Osteoblast (primary cell): ENCODE measurements around the gene EPGN. TPM values are rescaled to one million over a fixed set of nuclear protein-coding genes. Genes with fewer than 3 reads are reported as not detected.
A peak's percentile ranks its signal among the peaks of the same experiment; 100 is the strongest.

Experiments
- DNase-seq: peaks from one replicate; pipeline ENCODE4 v3.0.0; 2011; ENCODE audit warnings: low spot score, mixed read lengths; ENCODE audit not compliant: insufficient read length; ENCODE audit errors: missing footprints
- H2AFZ ChIP-seq: 2 replicates; pipeline ENCODE4 v1.6.0; 2011; ENCODE audit warnings: mild to moderate bottlenecking, low read length
- H3K27ac ChIP-seq: 2 replicates; pipeline ENCODE4 v1.5.1; 2011; ENCODE audit warnings: mild to moderate bottlenecking, low read depth, low read length, moderate library complexity
- H3K27me3 ChIP-seq: 2 replicates; pipeline ENCODE4 v1.6.0; 2012; ENCODE audit warnings: mild to moderate bottlenecking, control low read depth, inconsistent platforms, low read length, moderate library complexity; ENCODE audit not compliant: insufficient read depth
- H3K36me3 ChIP-seq: 2 replicates; pipeline ENCODE4 v1.5.1; 2011; ENCODE audit warnings: mild to moderate bottlenecking, low read length, control low read depth, moderate library complexity; ENCODE audit not compliant: insufficient read depth
- H3K4me1 ChIP-seq: 2 replicates; pipeline ENCODE4 v1.5.1; 2011; ENCODE audit warnings: mild to moderate bottlenecking, low read length, control low read depth, moderate library complexity; ENCODE audit not compliant: insufficient read depth
- H3K4me2 ChIP-seq: 2 replicates; pipeline ENCODE4 v1.6.0; 2011; ENCODE audit warnings: mild to moderate bottlenecking, low read length; ENCODE audit not compliant: insufficient read depth
- H3K4me3 ChIP-seq: fragments of 200-600 bp; sonication (generic); 3 replicates; pipeline ENCODE4 v1.5.1; 2012; ENCODE audit warnings: mild to moderate bottlenecking, low read length, inconsistent platforms; ENCODE audit not compliant: insufficient read depth
- H3K79me2 ChIP-seq: 2 replicates; pipeline ENCODE4 v1.6.0; 2012; ENCODE audit warnings: mild to moderate bottlenecking, low read length, control low read depth, inconsistent platforms; ENCODE audit not compliant: insufficient read depth
- H3K9me3 ChIP-seq: 2 replicates; pipeline ENCODE4 v1.5.1; 2011; ENCODE audit warnings: low read depth, low read length, control low read depth
- H4K20me1 ChIP-seq: 2 replicates; pipeline ENCODE4 v1.6.0; 2012; ENCODE audit warnings: mild to moderate bottlenecking, low read length, control low read depth; ENCODE audit not compliant: insufficient read depth
- total RNA-seq: library from RNA; depleted of rRNA; stranded (reverse); fragments of >200 nt; gene quantifications from 2 replicates; pipeline ENCODE4 v1.2.3, GENCODE V29; 2012
- TF ChIP-seq, protein P1 (sequence below): IDR thresholded peaks from 2 replicates; pipeline ENCODE4 v1.5.1; 2011; ENCODE audit warnings: mild to moderate bottlenecking, low read depth, low read length, moderate library complexity; ENCODE audit errors: extremely low read depth

EPGN gene
- total RNA-seq, 1 donor = 1.1 TPM

GRCh38 chr4:74320559-74321118 is 12.4 kb downstream of the EPGN start:
- no peaks in the 10 kb centered on the region for H3K36me3 ChIP-seq
- H3K27me3 ChIP-seq = peaks cover 13% of the 10 kb centered on the region
- peak; percentile 23 for DNase-seq
- no peaks in the 10 kb centered on the region for H3K9me3 ChIP-seq
- H3K4me3 ChIP-seq = no peak overlapping the region
- peaks cover 9% of the 10 kb centered on the region for H3K4me1 ChIP-seq
- TF ChIP-seq, protein P1, sequence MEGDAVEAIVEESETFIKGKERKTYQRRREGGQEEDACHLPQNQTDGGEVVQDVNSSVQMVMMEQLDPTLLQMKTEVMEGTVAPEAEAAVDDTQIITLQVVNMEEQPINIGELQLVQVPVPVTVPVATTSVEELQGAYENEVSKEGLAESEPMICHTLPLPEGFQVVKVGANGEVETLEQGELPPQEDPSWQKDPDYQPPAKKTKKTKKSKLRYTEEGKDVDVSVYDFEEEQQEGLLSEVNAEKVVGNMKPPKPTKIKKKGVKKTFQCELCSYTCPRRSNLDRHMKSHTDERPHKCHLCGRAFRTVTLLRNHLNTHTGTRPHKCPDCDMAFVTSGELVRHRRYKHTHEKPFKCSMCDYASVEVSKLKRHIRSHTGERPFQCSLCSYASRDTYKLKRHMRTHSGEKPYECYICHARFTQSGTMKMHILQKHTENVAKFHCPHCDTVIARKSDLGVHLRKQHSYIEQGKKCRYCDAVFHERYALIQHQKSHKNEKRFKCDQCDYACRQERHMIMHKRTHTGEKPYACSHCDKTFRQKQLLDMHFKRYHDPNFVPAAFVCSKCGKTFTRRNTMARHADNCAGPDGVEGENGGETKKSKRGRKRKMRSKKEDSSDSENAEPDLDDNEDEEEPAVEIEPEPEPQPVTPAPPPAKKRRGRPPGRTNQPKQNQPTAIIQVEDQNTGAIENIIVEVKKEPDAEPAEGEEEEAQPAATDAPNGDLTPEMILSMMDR = peak; percentile 69
- H3K4me2 ChIP-seq = peak overlapping the region; percentile 62
- H2AFZ ChIP-seq = peak overlapping the region; percentile 60
- no peaks in the 10 kb centered on the region for H4K20me1 ChIP-seq
- H3K27ac ChIP-seq = peak overlapping the region; percentile 13
- no peaks in the 10 kb centered on the region for H3K79me2 ChIP-seq

GRCh38 chr4:74322301-74322700 is 14.0 kb downstream of the EPGN start:
- Histone ChIP-seq H3K27me3 (peaks cover 13% of the 10 kb centered on the region), H3K36me3 (no peaks in the 10 kb centered on the region), H3K4me1 (peaks cover 10% of the 10 kb centered on the region), H2AFZ (no peak overlapping the region), H3K27ac (no peak overlapping the region), H3K9me3 (no peaks in the 10 kb centered on the region), H3K4me3 (no peak overlapping the region), H3K79me2 (no peaks in the 10 kb centered on the region), H3K4me2 (no peak overlapping the region), H4K20me1 (no peaks in the 10 kb centered on the region)
- TF ChIP-seq, protein P1 = no peak
- no peak for DNase-seq

DNA sequence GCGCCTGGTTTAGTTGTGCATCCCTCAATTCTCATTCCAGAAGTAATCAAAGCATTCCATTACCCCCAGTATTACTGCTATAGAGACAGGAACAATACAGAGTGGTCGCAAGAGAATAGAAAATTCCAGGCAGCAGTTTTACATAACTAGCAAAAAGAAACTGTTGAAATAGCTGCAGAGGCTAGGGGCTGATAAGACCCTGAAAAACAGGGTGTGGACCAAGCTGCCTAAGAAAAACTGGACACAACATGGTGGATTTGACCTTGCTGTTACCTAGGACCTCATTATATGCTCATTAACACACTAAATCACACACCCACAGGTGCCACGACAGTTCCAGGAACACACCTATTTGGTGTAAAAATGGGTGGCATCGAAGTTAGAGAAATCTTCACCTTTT is 15.4 kb downstream of the EPGN start:
- peaks cover 13% of the 10 kb centered on the region for H3K27me3 ChIP-seq
- peaks cover 17% of the 10 kb centered on the region for H3K4me1 ChIP-seq
- H3K36me3 ChIP-seq = no peaks in the 10 kb centered on the region
- no peak overlapping the region for H3K4me2 ChIP-seq
- TF ChIP-seq, protein P1 = no peak
- no peaks in the 10 kb centered on the region for H3K79me2 ChIP-seq
- H4K20me1 ChIP-seq = no peaks in the 10 kb centered on the region
- H2AFZ ChIP-seq = no peak overlapping the region
- H3K9me3 ChIP-seq = no peaks in the 10 kb centered on the region
- no peak overlapping the region for H3K4me3 ChIP-seq
- no peak overlapping the region for H3K27ac ChIP-seq
- DNase-seq = no peak

- Histone ChIP-seq H3K27me3 (peaks cover 13% of the 10 kb centered on the region), H2AFZ (no peak overlapping the region), H3K36me3 (no peaks in the 10 kb centered on the region), H3K4me3 (no peak overlapping the region), H4K20me1 (no peaks in the 10 kb centered on the region), H3K9me3 (no peaks in the 10 kb centered on the region), H3K79me2 (no peaks in the 10 kb centered on the region), H3K4me2 (no peak overlapping the region), H3K4me1 (peaks cover 17% of the 10 kb centered on the region), H3K27ac (no peak overlapping the region)
- TF ChIP-seq, protein P1 = no peak
- DNase-seq = no peak
Observed at GRCh38 chr4:74324262-74324661, 16.0 kb downstream of the EPGN start.
